K562 (cell line): ENCODE data around the gene KLHL25.

Source experiments
- CHD2 ChIP-seq: IDR thresholded peaks from 2 replicates; pipeline ENCODE4 v1.6.1; 2011; ENCODE audit warnings: low read depth, low read length
- ETV1 ChIP-seq: fragments of 450-650 bp; conservative IDR thresholded peaks from 2 replicates; pipeline ENCODE4 v1.6.1; 2016; ENCODE audit warnings: missing genetic modification characterization, control low read depth, low read depth, missing compliant biosample characterization
- EZH2 ChIP-seq: IDR thresholded peaks from 2 replicates; pipeline ENCODE4 v1.6.1; 2012; ENCODE audit warnings: low read depth, mild to moderate bottlenecking, inconsistent platforms, low read length, borderline replicate concordance
- FOXM1 ChIP-seq, 2 experiments: fragments of 450-650 bp in 1 of 2; sonication (generic) in 1 of 2; formaldehyde crosslinking in 1 of 2; IDR thresholded peaks; 2 replicates each; pipeline versions ENCODE4 v1.6.1 to v1.9.0; 2017 to 2022; ENCODE audit warnings: low read depth in 2 of 2, mild to moderate bottlenecking in 2 of 2, missing genetic modification reagents in 1 of 2, moderate library complexity in 1 of 2
- NR2C2 ChIP-seq, 2 experiments: fragments of 200-800 bp in 1 of 2; sonication (Bioruptor generic) in 1 of 2; sonication (generic) in 1 of 2; formaldehyde crosslinking in 1 of 2; IDR thresholded peaks; 2 replicates each; pipeline versions ENCODE4 v1.6.1 to v1.8.0; 2016 to 2022; ENCODE audit warnings: mild to moderate bottlenecking in 1 of 2, missing compliant biosample characterization in 1 of 2, missing genetic modification characterization in 1 of 2, missing genetic modification reagents in 1 of 2
- POLR2A ChIP-seq: fragments of 450-650 bp; conservative IDR thresholded peaks from 2 replicates; pipeline ENCODE4 v1.6.1; 2016
- POLR2AphosphoS5 ChIP-seq: IDR thresholded peaks from 2 replicates; pipeline ENCODE4 v1.6.1; 2011; ENCODE audit warnings: mild to moderate bottlenecking, low read depth, low read length, moderate library complexity; ENCODE audit not compliant: control insufficient read depth, insufficient read depth
- TOE1 ChIP-seq, 2 experiments: fragments of 450-650 bp in 1 of 2; sonication (generic) in 1 of 2; formaldehyde crosslinking in 1 of 2; IDR thresholded peaks; 2 replicates each; pipeline versions ENCODE4 v1.7.1 to v1.8.0; 2016 to 2022; ENCODE audit warnings: borderline replicate concordance in 2 of 2, mild to moderate bottlenecking in 2 of 2, antibody characterized with exemption in 1 of 2, inconsistent platforms in 1 of 2, low read depth in 1 of 2, missing genetic modification reagents in 1 of 2, moderate library complexity in 1 of 2
- ZNF134 ChIP-seq: fragments of 250-450 bp; sonication (Bioruptor Pico); conservative IDR thresholded peaks from 2 replicates; pipeline ENCODE4 v1.4.0; 2020
- ZNF174 ChIP-seq: fragments of 250-450 bp; sonication (Bioruptor Pico); IDR thresholded peaks from 2 replicates; pipeline ENCODE4 v1.4.0; 2020; ENCODE audit warnings: mild to moderate bottlenecking
- ZNF324 ChIP-seq: fragments of 250-450 bp; sonication (Bioruptor Pico); IDR thresholded peaks from 2 replicates; pipeline ENCODE4 v1.4.0; 2020; ENCODE audit warnings: mild to moderate bottlenecking
- TF ChIP-seq, protein P1 (sequence below): sonication (generic); formaldehyde crosslinking; IDR thresholded peaks from 2 replicates; pipeline ENCODE4 v1.9.0; 2022; ENCODE audit warnings: mild to moderate bottlenecking, missing genetic modification reagents
- TF ChIP-seq, protein P2 (sequence below), 3 experiments: IDR thresholded peaks in 2 of 3; conservative IDR thresholded peaks in 1 of 3; 2 replicates each; pipeline ENCODE4 v1.5.1; 2011 to 2012; ENCODE audit warnings: low read length in 3 of 3, mild to moderate bottlenecking in 3 of 3, control low read depth in 2 of 3, improper control_type of control experiment in 1 of 3, inconsistent platforms in 1 of 3, low read depth in 1 of 3, mixed read lengths in 1 of 3, moderate library complexity in 1 of 3; ENCODE audit not compliant: insufficient read depth in 2 of 3
- TF ChIP-seq, protein P3 (sequence below): fragments of 250-450 bp; sonication (Bioruptor Pico); IDR thresholded peaks from 2 replicates; pipeline ENCODE4 v1.5.0; 2020; ENCODE audit warnings: mild to moderate bottlenecking, borderline replicate concordance

DNA sequence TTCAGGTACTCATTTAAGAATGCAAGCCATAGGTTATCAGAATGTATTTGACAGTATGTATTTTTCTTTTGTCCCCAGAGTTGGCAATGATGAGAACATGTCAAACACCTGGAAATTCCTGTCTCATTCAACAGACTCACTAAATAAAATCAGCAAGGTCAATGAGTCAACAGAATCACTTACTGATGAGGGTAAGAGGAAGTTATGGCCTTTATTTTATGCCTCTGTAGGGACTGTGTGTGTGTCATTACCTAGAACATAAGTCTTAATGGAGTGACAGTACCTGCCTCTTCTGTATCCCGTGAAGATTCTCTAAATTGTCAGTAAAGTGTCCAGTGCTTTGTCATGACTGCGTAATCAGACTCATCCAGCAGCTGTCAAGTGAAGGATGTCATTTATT lies 77.5 kb downstream of the KLHL25 start:
- TF ChIP-seq TOE1 (IDR thresholded peaks at IDR 0.05; ENCODE audit: borderline replicate concordance): no peak
- TF ChIP-seq TOE1 (CRISPR knock-in tag; IDR thresholded peaks at IDR 0.05; ENCODE audit: borderline replicate concordance, low read depth): no peak
- TF ChIP-seq, protein P1, sequence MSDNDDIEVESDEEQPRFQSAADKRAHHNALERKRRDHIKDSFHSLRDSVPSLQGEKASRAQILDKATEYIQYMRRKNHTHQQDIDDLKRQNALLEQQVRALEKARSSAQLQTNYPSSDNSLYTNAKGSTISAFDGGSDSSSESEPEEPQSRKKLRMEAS (CRISPR knock-in tag): no peak
- TF ChIP-seq POLR2AphosphoS5: no peak
- no peak for TF ChIP-seq ZNF134 (CRISPR knock-in tag)
- no peak for TF ChIP-seq EZH2
- TF ChIP-seq, protein P2, sequence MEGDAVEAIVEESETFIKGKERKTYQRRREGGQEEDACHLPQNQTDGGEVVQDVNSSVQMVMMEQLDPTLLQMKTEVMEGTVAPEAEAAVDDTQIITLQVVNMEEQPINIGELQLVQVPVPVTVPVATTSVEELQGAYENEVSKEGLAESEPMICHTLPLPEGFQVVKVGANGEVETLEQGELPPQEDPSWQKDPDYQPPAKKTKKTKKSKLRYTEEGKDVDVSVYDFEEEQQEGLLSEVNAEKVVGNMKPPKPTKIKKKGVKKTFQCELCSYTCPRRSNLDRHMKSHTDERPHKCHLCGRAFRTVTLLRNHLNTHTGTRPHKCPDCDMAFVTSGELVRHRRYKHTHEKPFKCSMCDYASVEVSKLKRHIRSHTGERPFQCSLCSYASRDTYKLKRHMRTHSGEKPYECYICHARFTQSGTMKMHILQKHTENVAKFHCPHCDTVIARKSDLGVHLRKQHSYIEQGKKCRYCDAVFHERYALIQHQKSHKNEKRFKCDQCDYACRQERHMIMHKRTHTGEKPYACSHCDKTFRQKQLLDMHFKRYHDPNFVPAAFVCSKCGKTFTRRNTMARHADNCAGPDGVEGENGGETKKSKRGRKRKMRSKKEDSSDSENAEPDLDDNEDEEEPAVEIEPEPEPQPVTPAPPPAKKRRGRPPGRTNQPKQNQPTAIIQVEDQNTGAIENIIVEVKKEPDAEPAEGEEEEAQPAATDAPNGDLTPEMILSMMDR (IDR thresholded peaks at IDR 0.05 in 2 of 3, conservative IDR thresholded peaks at IDR 0.05 in 1 of 3; ENCODE audit: insufficient read depth in 2 of 3, low read depth in 1 of 3, low read length in 3 of 3): no peak
- TF ChIP-seq NR2C2 (CRISPR knock-in tag; IDR thresholded peaks at IDR 0.05): no peak
- TF ChIP-seq NR2C2 (tag; IDR thresholded peaks at IDR 0.05): no peak
- no peak for TF ChIP-seq POLR2A
- no peak for TF ChIP-seq ETV1 (tag)
- TF ChIP-seq FOXM1 (IDR thresholded peaks at IDR 0.05; ENCODE audit: low read depth): no peak
- no peak for TF ChIP-seq FOXM1 (CRISPR knock-in tag; IDR thresholded peaks at IDR 0.05; ENCODE audit: low read depth)
- no peak for TF ChIP-seq CHD2
- no peak for TF ChIP-seq ZNF324 (CRISPR knock-in tag)
- TF ChIP-seq ZNF174 (CRISPR knock-in tag): no peak
- TF ChIP-seq, protein P3, sequence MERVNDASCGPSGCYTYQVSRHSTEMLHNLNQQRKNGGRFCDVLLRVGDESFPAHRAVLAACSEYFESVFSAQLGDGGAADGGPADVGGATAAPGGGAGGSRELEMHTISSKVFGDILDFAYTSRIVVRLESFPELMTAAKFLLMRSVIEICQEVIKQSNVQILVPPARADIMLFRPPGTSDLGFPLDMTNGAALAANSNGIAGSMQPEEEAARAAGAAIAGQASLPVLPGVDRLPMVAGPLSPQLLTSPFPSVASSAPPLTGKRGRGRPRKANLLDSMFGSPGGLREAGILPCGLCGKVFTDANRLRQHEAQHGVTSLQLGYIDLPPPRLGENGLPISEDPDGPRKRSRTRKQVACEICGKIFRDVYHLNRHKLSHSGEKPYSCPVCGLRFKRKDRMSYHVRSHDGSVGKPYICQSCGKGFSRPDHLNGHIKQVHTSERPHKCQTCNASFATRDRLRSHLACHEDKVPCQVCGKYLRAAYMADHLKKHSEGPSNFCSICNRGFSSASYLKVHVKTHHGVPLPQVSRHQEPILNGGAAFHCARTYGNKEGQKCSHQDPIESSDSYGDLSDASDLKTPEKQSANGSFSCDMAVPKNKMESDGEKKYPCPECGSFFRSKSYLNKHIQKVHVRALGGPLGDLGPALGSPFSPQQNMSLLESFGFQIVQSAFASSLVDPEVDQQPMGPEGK (CRISPR knock-in tag): no peak
